Activated T-cell treated with anti-CD3 and anti-CD28 coated beads, Interleukin-2, amount 50 U/mL, for 72 hours (primary cell): ENCODE measurements around the gene ITPR1. TPM values are rescaled to one million over a fixed set of nuclear protein-coding genes. Genes with fewer than 3 reads are reported as not detected.
A peak's percentile ranks its signal among the peaks of the same experiment; 100 is the strongest.

Experiments
- ATAC-seq, 2 donors: fragments of 150-1000 bp; cut with Tn5 transposase; replicated peaks in 1 of 2; 2 replicates each; pipeline ENCODE4 v1.10.0; 2021; ENCODE audit warnings: moderate library complexity in 2 of 2, mild to moderate bottlenecking in 1 of 2
- DNase-seq, 2 donors: peaks; one replicate each; pipeline ENCODE4 v3.0.0; 2021 to 2022; ENCODE audit warnings: mixed read lengths in 1 of 2
- H3K27ac Mint-ChIP-seq: one replicate; pipeline ENCODE4 v1.8.0; 2022; ENCODE audit warnings: mild to moderate bottlenecking, moderate library complexity, mixed read lengths
- H3K27me3 Mint-ChIP-seq: one replicate; pipeline ENCODE4 v1.8.0; 2022; ENCODE audit warnings: low read depth, mixed read lengths
- H3K36me3 Mint-ChIP-seq, 2 donors: one replicate each; pipeline ENCODE4 v1.8.0; 2022; ENCODE audit warnings: mixed read lengths in 2 of 2, mild to moderate bottlenecking in 1 of 2; ENCODE audit not compliant: insufficient read depth in 2 of 2
- H3K4me1 Mint-ChIP-seq: one replicate; pipeline ENCODE4 v1.8.0; 2022; ENCODE audit warnings: low read depth, mixed read lengths
- H3K4me3 Mint-ChIP-seq, 2 donors: one replicate each; pipeline ENCODE4 v1.8.0; 2022; ENCODE audit warnings: mild to moderate bottlenecking in 2 of 2, mixed read lengths in 2 of 2, moderate library complexity in 2 of 2
- H3K9me3 Mint-ChIP-seq, 2 donors: one replicate each; pipeline ENCODE4 v1.8.0; 2022; ENCODE audit warnings: mixed read lengths in 2 of 2
- total RNA-seq, 2 donors: library from RNA; stranded (reverse); gene quantifications; one replicate each; pipeline ENCODE4 v1.2.3, GENCODE V29; 2022

ITPR1 gene
- total RNA-seq, 2 donors from 2014 or later = 95.2 to 147 TPM

DNA sequence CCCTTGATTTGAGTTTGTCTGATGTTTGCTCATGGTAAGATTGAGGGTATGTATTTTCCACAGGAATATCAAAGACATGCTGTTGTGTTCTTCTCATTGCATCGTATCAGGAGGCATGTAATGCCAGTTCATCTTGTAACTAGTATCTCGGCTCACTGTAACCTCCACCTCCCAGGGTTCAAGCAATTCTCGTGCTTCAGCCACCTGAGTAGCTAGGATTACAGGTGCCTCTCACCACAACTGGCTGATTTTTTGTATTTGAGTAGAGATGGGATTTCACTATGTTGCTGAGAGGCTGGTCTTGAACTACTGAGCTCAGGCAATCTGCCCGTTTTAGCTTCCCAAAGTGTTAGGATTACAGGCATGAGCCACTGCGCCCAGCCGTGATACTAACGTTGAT lies 323.2 kb downstream of the ITPR1 start:
- H3K4me1 Mint-ChIP-seq = peaks cover 37% of the 10 kb centered on the region
- H3K9me3 Mint-ChIP-seq = peaks cover 2 to 3% of the 10 kb centered on the region in 2 donors
- H3K4me3 Mint-ChIP-seq = no peak overlapping the region
- ATAC-seq (no peak), DNase-seq (no peak)
- peaks cover 32 to 64% of the 10 kb centered on the region in 2 donors for H3K36me3 Mint-ChIP-seq
- no peak overlapping the region for H3K27ac Mint-ChIP-seq
- H3K27me3 Mint-ChIP-seq = no peaks in the 10 kb centered on the region

DNA sequence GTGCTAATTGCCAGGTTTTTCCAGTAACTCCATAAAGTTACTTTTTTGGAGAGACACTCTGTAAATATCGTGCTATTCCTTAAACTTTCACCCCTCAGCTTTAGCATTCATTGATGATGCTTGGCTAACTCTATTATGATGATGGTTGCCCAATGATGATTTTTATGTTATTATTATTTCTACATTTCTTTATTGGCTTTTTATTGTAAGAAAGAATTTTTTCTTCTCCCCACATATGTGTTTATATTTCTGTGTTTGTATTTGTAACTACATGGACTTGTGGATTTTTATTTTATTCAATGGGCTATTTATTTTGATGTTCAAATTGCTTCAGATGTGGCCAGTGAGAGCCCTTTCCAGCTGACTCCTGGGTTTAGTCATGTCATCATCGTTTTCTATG lies 323.6 kb downstream of the ITPR1 start:
- peaks cover 32 to 65% of the 10 kb centered on the region in 2 donors for H3K36me3 Mint-ChIP-seq
- ATAC-seq (no peak), DNase-seq (no peak)
- no peak overlapping the region for H3K4me3 Mint-ChIP-seq
- peaks cover 2 to 3% of the 10 kb centered on the region in 2 donors for H3K9me3 Mint-ChIP-seq
- H3K4me1 Mint-ChIP-seq = peaks cover 41% of the 10 kb centered on the region
- no peaks in the 10 kb centered on the region for H3K27me3 Mint-ChIP-seq
- no peak overlapping the region for H3K27ac Mint-ChIP-seq

DNA sequence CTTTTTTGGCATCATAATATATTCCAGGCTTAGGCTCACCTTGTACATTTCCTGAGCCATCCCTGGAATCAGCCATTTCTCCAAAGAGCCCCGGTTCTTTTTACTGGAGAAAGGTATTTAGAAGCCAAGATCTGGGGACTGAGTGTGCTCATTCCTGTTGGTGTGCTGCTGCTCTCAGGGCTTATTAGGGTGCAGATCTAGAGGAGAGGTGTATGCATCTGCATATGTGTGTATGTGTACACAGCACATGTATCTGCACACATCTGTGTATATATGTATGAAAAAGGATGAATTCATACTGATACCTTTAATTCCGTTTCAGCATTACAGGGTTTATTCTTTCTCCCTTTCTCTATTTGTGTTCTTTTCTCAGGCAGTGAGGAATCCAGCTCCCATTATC lies 324.0 kb downstream of the ITPR1 start:
- H3K4me3 Mint-ChIP-seq = no peak overlapping the region
- ATAC-seq (no peak), DNase-seq (no peak)
- H3K27ac Mint-ChIP-seq = peak overlapping the region; percentile 40
- no peaks in the 10 kb centered on the region for H3K27me3 Mint-ChIP-seq
- H3K4me1 Mint-ChIP-seq = peaks cover 45% of the 10 kb centered on the region
- H3K36me3 Mint-ChIP-seq = peaks cover 33 to 64% of the 10 kb centered on the region in 2 donors
- peaks cover 2 to 3% of the 10 kb centered on the region in 2 donors for H3K9me3 Mint-ChIP-seq

DNA sequence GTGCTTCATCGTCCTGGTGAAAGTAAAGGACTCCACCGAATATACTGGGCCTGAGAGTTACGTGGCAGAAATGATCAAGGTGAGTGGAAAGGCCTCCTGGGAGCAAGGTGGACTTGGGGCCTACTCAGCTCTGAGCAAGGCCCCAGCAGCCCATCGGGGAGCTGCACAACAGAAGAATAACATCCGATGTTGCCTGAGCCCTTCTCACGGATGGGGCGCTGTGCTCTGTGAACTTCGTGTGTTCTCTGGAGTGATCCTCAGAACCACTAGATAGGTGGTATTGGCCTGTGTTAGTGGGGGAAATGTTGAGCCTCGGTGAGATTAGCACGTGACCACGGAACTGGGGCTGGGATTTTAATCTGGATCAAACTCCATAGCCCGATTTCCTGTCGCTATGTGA lies 325.0 kb downstream of the ITPR1 start:
- Mint-ChIP-seq H3K27ac (peak overlapping the region; percentile 40), H3K4me3 (no peak overlapping the region), H3K4me1 (peaks cover 52% of the 10 kb centered on the region), H3K9me3 (peaks cover 2 to 3% of the 10 kb centered on the region in 2 donors), H3K27me3 (no peaks in the 10 kb centered on the region), H3K36me3 (peaks cover 34 to 67% of the 10 kb centered on the region in 2 donors)
- DNase-seq = no peak
- no peak for ATAC-seq

DNA sequence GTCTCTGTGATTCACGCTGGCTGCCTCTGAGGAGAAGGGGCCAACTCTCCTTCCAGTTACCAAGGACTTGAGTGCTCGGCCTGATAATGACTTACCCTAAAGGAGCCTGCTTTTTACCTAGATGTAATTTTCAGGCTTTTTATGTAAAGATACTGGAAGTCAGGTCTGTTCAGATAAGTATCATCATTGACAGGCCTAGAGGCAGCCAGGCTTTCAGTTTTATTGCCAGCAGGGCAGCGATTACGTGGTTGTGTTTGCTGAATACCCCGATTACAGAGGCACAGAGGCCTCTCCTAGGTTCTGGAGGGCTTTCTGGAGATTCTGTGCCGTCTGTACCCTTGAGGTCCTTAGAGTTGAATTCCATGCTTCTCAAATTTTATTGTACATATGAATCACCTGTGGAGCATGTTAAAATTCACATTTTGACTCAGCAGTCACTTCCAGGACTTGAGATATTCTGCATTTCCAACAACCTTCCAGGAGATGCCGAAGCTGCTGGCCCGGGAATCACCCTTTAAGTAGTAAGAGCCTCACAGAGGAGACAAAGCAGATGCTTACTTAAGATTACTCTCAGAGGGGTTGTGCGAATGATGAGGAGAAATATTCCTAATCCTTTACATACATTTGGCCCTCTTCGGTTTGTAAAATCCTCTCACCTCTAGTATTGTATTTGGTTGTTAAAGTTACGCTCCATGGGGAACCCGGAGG lies 326.0 kb downstream of the ITPR1 start:
- DNase-seq = no peak
- no peaks in the 10 kb centered on the region for H3K27me3 Mint-ChIP-seq
- H3K4me3 Mint-ChIP-seq = peak overlapping the region in 1 of 2 donors; percentile 6
- ATAC-seq = no peak
- peak overlapping the region; percentile 78 for H3K27ac Mint-ChIP-seq
- peaks cover 5 to 7% of the 10 kb centered on the region in 2 donors for H3K9me3 Mint-ChIP-seq
- H3K36me3 Mint-ChIP-seq = peaks cover 33 to 64% of the 10 kb centered on the region in 2 donors
- H3K4me1 Mint-ChIP-seq = peaks cover 53% of the 10 kb centered on the region

DNA sequence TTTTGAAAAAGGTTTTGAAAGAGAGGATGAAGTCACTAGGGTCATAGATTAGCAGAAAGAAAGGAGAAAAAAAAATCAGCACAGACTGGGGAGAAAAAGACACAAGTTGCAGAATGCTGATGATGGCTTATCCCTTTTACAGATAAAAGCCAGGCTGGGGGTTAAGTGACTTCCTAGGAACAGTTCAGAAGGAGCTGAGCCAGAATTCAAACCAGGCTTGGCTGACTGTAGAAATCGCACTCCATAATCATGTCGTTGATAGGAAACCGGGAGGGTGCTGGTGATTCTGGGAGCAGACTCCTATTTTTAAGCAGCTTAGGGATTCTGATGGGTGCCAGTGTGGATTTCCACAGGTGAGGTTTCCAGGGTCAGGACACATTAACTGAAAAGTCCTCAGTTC lies 326.6 kb downstream of the ITPR1 start:
- H3K4me1 Mint-ChIP-seq = peaks cover 56% of the 10 kb centered on the region
- H3K9me3 Mint-ChIP-seq = peaks cover 5 to 7% of the 10 kb centered on the region in 2 donors
- H3K36me3 Mint-ChIP-seq = peaks cover 33 to 62% of the 10 kb centered on the region in 2 donors
- H3K27ac Mint-ChIP-seq = peak overlapping the region; percentile 78
- H3K4me3 Mint-ChIP-seq = peak overlapping the region in 1 of 2 donors; percentile 6
- no peaks in the 10 kb centered on the region for H3K27me3 Mint-ChIP-seq
- ATAC-seq (no peak), DNase-seq (no peak)

DNA sequence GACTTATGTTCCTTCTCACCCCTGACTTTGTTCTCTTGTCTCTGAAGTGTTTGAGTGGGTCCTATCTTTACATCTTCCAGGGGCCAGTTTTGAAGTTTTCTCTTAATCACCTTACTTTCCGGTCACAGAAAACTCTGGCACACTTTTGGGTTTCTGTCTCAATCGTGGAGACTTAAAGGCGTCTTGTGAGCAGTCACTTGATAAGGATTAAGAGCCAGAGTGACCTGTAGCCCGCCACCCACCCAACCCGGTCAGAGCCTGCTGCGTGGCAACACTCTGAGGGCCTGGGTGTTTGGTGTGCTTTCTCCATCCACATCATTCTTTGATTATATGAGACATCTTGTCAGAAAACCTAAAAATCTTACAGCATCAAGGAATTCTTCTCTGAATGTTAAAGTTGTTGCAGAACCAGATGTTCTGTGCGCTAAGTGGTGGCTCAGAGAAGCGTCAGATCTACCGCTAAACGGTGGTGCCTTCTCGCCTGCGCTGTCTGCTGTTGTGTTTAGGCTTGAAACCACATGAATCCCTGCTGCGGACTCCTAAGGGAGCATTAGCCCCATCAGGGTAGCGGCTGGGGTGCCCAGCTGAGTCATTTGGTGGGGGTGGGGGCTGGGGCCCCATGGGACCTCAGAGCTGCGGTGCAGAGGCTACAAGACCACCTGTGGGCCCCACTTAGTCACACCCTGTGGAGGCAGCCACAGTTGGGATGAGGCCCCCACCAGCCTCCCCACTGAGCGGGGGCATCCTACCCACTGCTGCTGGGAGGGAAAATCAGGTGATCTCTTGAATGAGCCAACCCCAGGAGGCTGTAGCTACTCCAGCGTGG lies 327.4 kb downstream of the ITPR1 start:
- peak; percentile 57 to 74 for DNase-seq
- peaks cover 63% of the 10 kb centered on the region for H3K4me1 Mint-ChIP-seq

DNA sequence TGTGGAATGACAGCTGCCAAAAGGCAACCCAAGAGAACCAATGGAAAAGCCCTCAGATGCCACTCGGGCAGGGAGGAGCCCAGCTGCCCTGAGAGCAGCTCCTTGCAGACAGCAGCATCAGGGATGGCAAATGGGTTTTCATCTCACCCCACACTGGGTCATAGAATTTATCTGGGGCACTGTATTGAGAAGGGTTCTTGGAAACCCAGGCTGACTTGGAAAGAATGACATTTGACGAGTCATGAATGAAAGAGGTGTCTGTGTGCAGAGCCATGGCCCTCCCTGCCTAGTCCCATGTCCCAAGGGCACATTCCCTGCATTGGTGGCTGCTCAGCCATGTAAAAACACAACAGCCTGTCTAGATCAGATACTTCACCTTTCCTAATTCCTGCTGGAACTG lies 328.2 kb downstream of the ITPR1 start:
- Mint-ChIP-seq H3K27me3 (no peaks in the 10 kb centered on the region), H3K4me3 (peak overlapping the region; percentile 67 to 81), H3K36me3 (peaks cover 37 to 59% of the 10 kb centered on the region in 2 donors), H3K27ac (peak overlapping the region; percentile 95), H3K4me1 (peaks cover 72% of the 10 kb centered on the region), H3K9me3 (peaks cover 5 to 7% of the 10 kb centered on the region in 2 donors)
- DNase-seq (peak; percentile 31 to 48), ATAC-seq (peak; percentile 48 to 50)

More for the DNA sequence above, 327.4 kb downstream of the ITPR1 start:
- no peaks in the 10 kb centered on the region for H3K27me3 Mint-ChIP-seq
- ATAC-seq = peak; percentile 39 to 58
- peak overlapping the region; percentile 95 for H3K27ac Mint-ChIP-seq
- peak overlapping the region; percentile 67 to 81 for H3K4me3 Mint-ChIP-seq
- H3K36me3 Mint-ChIP-seq = peaks cover 36 to 60% of the 10 kb centered on the region in 2 donors
- H3K9me3 Mint-ChIP-seq = peaks cover 5 to 7% of the 10 kb centered on the region in 2 donors

DNA sequence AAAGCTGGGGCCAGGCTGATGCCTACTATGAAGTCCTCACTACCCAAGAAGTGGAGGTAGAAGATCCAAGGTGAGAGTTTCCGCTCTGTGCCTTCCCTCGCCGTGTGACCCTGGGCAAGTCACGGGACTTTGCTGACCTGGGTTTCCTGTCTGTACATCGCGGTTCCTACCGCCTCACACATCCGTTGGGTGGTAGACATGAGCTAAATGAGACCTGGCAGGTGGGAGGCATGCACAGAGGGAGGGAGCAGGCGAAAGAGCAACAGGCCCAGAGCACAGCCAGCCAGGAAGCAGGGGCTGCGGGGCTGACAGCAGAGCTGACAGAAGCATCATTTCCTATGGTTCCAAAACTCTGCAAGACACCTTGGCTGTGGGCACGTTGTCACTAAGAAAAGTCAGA lies 328.8 kb downstream of the ITPR1 start:
- peak overlapping the region; percentile 95 for H3K27ac Mint-ChIP-seq
- no peaks in the 10 kb centered on the region for H3K27me3 Mint-ChIP-seq
- peaks cover 78% of the 10 kb centered on the region for H3K4me1 Mint-ChIP-seq
- peak; percentile 83 to 86 for ATAC-seq
- H3K4me3 Mint-ChIP-seq = peak overlapping the region; percentile 67 to 81
- peaks cover 5 to 7% of the 10 kb centered on the region in 2 donors for H3K9me3 Mint-ChIP-seq
- H3K36me3 Mint-ChIP-seq = peaks cover 41 to 57% of the 10 kb centered on the region in 2 donors
- peak; percentile 87 to 90 for DNase-seq

DNA sequence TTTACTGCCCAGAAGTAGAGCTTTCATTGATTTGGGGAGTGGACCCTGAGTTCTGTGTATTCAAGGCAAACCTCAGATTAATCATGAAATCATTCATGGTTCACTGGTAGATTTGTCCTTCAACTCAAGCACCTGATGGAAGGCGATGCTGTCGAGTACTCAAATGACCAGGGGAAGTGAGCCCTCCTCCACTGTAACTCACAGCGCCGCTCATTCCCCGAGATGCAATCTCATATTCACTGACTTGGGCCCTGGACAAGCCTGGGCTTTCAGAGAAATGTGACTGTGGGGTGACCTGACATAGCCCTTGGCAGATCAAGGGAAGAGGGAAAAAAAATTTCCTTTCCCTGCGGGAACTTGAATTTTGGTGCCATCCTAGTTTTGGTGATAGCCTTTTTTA lies 329.4 kb downstream of the ITPR1 start:
- Mint-ChIP-seq H3K27me3 (no peaks in the 10 kb centered on the region), H3K36me3 (peaks cover 40 to 56% of the 10 kb centered on the region in 2 donors)
- ATAC-seq = no peak

DNA sequence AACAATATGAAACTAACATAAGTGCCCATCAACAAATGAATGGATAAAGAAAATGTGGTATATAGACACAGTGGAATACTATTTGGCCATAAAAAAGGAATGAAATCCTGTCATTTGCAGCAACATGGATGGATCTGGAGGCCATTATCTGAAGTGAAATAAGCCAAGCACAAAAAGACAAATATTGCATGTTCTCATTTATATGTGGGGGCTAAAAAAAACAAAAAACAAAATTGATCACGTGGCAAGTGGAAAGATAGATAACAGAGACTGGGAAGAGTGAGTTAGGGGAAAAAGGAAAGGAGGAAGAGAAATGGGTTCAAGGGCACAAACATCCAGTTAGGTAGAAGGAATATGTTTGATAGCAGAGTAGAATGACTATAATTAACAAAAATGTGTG lies 330.2 kb downstream of the ITPR1 start:
- DNase-seq = no peak
- no peak for ATAC-seq
- Mint-ChIP-seq H3K36me3 (peaks cover 39 to 53% of the 10 kb centered on the region in 2 donors), H3K4me3 (peak overlapping the region; percentile 38 to 81), H3K4me1 (peaks cover 92% of the 10 kb centered on the region), H3K9me3 (peaks cover 2 to 4% of the 10 kb centered on the region in 2 donors), H3K27ac (peak overlapping the region; percentile 95), H3K27me3 (no peaks in the 10 kb centered on the region)

More for the DNA sequence above, 329.4 kb downstream of the ITPR1 start:
- Mint-ChIP-seq H3K4me1 (peaks cover 84% of the 10 kb centered on the region), H3K27ac (peak overlapping the region; percentile 95), H3K9me3 (peaks cover 4% of the 10 kb centered on the region in 2 donors), H3K4me3 (peak overlapping the region; percentile 67 to 81)
- DNase-seq = no peak

DNA sequence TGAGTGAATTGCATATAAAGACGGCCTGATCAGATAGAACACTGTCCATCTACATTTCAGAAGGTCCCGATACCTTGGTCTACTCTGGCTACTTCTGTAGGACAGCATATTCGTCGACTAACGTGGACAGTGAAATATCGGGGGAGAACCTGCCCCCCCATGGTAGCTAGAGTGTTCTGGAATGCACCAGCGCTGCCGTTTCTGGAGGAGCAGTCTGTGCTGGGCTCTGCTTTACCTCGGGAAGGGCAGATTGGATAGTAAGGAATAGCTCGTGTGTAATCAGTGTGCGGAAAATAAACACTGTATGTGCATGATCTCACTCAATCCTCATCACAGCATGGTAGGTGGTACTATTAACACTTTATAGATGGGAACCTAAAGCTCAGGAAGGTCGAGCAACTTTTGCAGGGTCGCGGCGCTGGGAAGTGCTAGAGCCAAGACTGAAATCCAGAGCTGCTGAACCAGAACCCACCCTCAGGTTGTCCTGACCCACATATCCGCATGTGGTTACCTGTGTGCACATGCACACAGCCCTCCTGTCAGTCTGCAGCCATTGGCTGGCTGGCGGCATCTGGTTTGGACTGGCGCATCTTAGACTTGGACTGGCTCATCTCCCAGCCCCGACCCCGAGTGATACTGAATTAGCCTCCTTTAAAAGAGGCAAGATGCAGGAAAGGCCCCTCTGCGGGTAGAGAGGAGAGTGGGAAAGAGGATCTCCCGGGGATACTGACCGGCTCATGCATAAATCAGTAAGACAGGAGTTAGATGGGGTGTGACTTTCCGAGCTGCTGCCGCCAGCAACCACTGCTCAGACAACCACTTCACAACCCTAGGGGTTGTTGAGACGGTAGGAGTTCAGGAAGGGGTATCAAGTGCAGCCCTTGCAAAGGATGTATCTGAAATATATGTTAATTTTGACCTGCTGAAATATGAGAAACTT lies 331.1 kb downstream of the ITPR1 start:
- H3K27me3 Mint-ChIP-seq = no peaks in the 10 kb centered on the region
- peak overlapping the region; percentile 34 for H3K27ac Mint-ChIP-seq
- peak overlapping the region; percentile 81 to 88 for H3K4me3 Mint-ChIP-seq
- peaks cover 39 to 54% of the 10 kb centered on the region in 2 donors for H3K36me3 Mint-ChIP-seq
- H3K4me1 Mint-ChIP-seq = peaks cover 100% of the 10 kb centered on the region
- ATAC-seq (no peak), DNase-seq (no peak)
- peaks cover 2 to 4% of the 10 kb centered on the region in 2 donors for H3K9me3 Mint-ChIP-seq
